ENCODE data around the gene OR2AT4.

DNA sequence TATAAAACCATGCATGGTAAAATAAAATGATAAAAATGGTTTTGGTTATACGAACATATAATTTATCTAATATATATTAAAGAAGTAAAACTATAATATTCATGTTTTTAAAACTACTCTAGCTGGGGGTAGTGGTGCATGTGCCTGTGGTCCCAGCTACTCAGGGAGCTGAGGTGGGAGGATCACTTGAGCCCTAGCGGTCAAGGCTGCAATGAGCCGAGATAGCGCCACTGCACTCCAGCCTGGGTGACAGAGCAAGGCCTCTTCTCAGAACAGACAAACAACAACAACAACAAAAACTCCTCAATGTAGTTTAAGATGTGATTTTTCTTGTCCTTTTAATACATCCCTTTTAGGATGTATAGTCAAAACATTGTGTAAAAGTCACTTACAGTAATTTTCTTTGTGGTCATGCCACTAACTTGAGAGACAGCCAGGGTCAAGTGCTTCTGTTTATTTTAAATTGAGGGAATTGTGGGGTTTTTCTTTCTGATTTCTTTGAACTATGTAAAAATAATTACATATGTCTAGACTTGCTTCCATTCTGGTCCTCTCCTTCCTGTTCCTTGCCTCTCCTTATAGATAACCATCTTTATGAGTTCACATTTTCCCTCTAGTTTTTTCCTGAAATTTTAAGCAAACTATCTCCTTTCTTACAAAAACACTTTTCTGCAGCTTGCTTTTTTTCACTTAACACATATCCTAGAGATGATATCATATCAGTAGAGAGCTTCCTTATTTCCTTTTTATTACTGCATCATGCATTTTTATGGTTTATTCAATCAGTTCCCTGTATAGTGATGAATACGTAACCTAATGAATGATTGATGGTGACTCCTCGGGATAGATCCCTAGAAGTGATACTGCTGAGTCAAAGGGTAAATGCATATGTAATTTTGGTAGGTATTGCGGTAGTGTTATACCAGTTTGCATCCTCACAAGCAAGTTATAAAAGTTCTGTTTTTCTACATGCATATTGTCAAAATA lies 9.1 kb downstream of the OR2AT4 start:
- TF ChIP-seq, protein P1, sequence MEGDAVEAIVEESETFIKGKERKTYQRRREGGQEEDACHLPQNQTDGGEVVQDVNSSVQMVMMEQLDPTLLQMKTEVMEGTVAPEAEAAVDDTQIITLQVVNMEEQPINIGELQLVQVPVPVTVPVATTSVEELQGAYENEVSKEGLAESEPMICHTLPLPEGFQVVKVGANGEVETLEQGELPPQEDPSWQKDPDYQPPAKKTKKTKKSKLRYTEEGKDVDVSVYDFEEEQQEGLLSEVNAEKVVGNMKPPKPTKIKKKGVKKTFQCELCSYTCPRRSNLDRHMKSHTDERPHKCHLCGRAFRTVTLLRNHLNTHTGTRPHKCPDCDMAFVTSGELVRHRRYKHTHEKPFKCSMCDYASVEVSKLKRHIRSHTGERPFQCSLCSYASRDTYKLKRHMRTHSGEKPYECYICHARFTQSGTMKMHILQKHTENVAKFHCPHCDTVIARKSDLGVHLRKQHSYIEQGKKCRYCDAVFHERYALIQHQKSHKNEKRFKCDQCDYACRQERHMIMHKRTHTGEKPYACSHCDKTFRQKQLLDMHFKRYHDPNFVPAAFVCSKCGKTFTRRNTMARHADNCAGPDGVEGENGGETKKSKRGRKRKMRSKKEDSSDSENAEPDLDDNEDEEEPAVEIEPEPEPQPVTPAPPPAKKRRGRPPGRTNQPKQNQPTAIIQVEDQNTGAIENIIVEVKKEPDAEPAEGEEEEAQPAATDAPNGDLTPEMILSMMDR (IDR thresholded peaks at IDR 0.05): no peak
- TF ChIP-seq POLR2AphosphoS5 (IDR thresholded peaks at IDR 0.05) (no peak), POLR2A (IDR thresholded peaks at IDR 0.05) (no peak)
